RWPE2 (cell line): ENCODE data around the gene S100A11.

ENCODE experiments used
- ATAC-seq: fragments of 200-7000 bp; cut with Tn5 transposase; 3 replicates; pipeline ENCODE4 v1.9.1; 2021; ENCODE audit warnings: low read depth
- DNase-seq: peaks from one replicate; pipeline ENCODE4 v3.0.0-alpha.2; 2020; ENCODE audit warnings: low spot score
- H3K27ac ChIP-seq: fragments of 450-650 bp; 2 replicates; pipeline ENCODE4 v1.5.1; 2017; ENCODE audit warnings: mild to moderate bottlenecking; ENCODE audit not compliant: poor library complexity, severe bottlenecking
- H3K27me3 ChIP-seq: fragments of 250-450 bp; sonication (Bioruptor Pico); 2 replicates; pipeline ENCODE4 v1.5.1; 2021; ENCODE audit warnings: mild to moderate bottlenecking, moderate library complexity; ENCODE audit not compliant: insufficient read depth, poor library complexity, severe bottlenecking
- H3K36me3 ChIP-seq: fragments of 250-450 bp; sonication (Bioruptor Pico); 2 replicates; pipeline ENCODE4 v1.5.1; 2020; ENCODE audit warnings: low read depth, mild to moderate bottlenecking, moderate library complexity
- H3K4me1 ChIP-seq: fragments of 250-450 bp; sonication (Bioruptor Pico); 2 replicates; pipeline ENCODE4 v1.5.1; 2021; ENCODE audit warnings: mild to moderate bottlenecking, moderate library complexity; ENCODE audit not compliant: insufficient read depth, poor library complexity, severe bottlenecking
- H3K4me3 ChIP-seq: fragments of 250-450 bp; sonication (Bioruptor Pico); 2 replicates; pipeline ENCODE4 v1.5.1; 2021; ENCODE audit warnings: mild to moderate bottlenecking, moderate library complexity; ENCODE audit not compliant: severe bottlenecking
- H3K9me3 ChIP-seq: fragments of 250-450 bp; sonication (Bioruptor Pico); 2 replicates; pipeline ENCODE4 v1.5.1; 2021; ENCODE audit warnings: mild to moderate bottlenecking, moderate library complexity; ENCODE audit not compliant: severe bottlenecking
- CTCF ChIP-seq: fragments of 450-650 bp; IDR thresholded peaks from one replicate; pipeline ENCODE4 v1.5.1; 2017; ENCODE audit warnings: mild to moderate bottlenecking, moderate library complexity; ENCODE audit not compliant: poor library complexity, severe bottlenecking

S100A11 gene

GRCh38 chr1:152026895-152027294, 9.9 kb downstream of the S100A11 start:
- H3K27ac ChIP-seq, result peak overlapping the region; percentile 97
- peaks cover 51% of the 10 kb centered on the region for H3K4me1 ChIP-seq
- TF ChIP-seq CTCF, result no peak
- H3K36me3 ChIP-seq, result peaks cover 16% of the 10 kb centered on the region
- H3K4me3 ChIP-seq, result no peak overlapping the region
- DNase-seq (no peak), ATAC-seq (no peak)
- H3K9me3 ChIP-seq, result no peaks in the 10 kb centered on the region
- H3K27me3 ChIP-seq, result no peaks in the 10 kb centered on the region

GRCh38 chr1:152024223-152024622, 12.6 kb downstream of the S100A11 start:
- ATAC-seq (peak; percentile 95), DNase-seq (peak; percentile 89)
- Histone ChIP-seq H3K9me3 (no peaks in the 10 kb centered on the region), H3K4me1 (peaks cover 42% of the 10 kb centered on the region), H3K27ac (peak overlapping the region; percentile 97), H3K36me3 (no peaks in the 10 kb centered on the region), H3K27me3 (no peaks in the 10 kb centered on the region), H3K4me3 (no peak overlapping the region)
- TF ChIP-seq CTCF, result no peak

- no peaks in the 10 kb centered on the region for H3K27me3 ChIP-seq
- peaks cover 36% of the 10 kb centered on the region for H3K4me1 ChIP-seq
- no peak for ATAC-seq
- DNase-seq, result no peak
- TF ChIP-seq CTCF, result no peak
- no peaks in the 10 kb centered on the region for H3K36me3 ChIP-seq
- H3K9me3 ChIP-seq, result no peaks in the 10 kb centered on the region
- no peak overlapping the region for H3K4me3 ChIP-seq
- peak overlapping the region; percentile 97 for H3K27ac ChIP-seq
These were observed 13.6 kb downstream of the S100A11 start for GRCh38 chr1:152023221-152023620.

- Histone ChIP-seq H3K4me3 (no peak overlapping the region), H3K4me1 (peaks cover 36% of the 10 kb centered on the region), H3K9me3 (no peaks in the 10 kb centered on the region), H3K36me3 (no peaks in the 10 kb centered on the region), H3K27me3 (no peaks in the 10 kb centered on the region), H3K27ac (peak overlapping the region; percentile 97)
- DNase-seq (no peak), ATAC-seq (no peak)
- TF ChIP-seq CTCF, result no peak
These were observed 14.3 kb downstream of the S100A11 start for GRCh38 chr1:152022474-152022873.

GRCh38 chr1:152021569-152021968, 15.2 kb downstream of the S100A11 start:
- H3K36me3 ChIP-seq, result no peaks in the 10 kb centered on the region
- H3K27me3 ChIP-seq, result no peaks in the 10 kb centered on the region
- DNase-seq, result no peak
- H3K4me3 ChIP-seq, result no peak overlapping the region
- TF ChIP-seq CTCF, result no peak
- peaks cover 33% of the 10 kb centered on the region for H3K4me1 ChIP-seq
- no peak overlapping the region for H3K27ac ChIP-seq
- ATAC-seq, result no peak
- no peaks in the 10 kb centered on the region for H3K9me3 ChIP-seq
